K562 (cell line): ENCODE data around the gene SUPT3H. TPM values are rescaled to one million over a fixed set of nuclear protein-coding genes. Genes with fewer than 3 reads are reported as not detected.

ENCODE experiments used
- ATAC-seq: fragments of 200-7000 bp; cut with Tn5 transposase; 3 replicates; pipeline ENCODE4 v1.9.1; 2020; ENCODE audit warnings: moderate library complexity
- BruUV-seq: library from RNA; stranded (reverse); fragments of 400-500 nt; replicated peaks from 2 replicates; lab custom pipeline; 2021; lab: Mats Ljungman, UMichigan
- CTCF ChIA-PET: fragments of 300-600 bp; formaldehyde crosslinking; extraction: SDS; loops from one replicate; lab custom pipeline; 2021; ENCODE audit warnings: low intra/inter-chr PET ratio; lab: Yijun Ruan, JAX
- POLR2A ChIA-PET: fragments of 300-600, 350-650 bp; sonication (Branson Sonifier 250); formaldehyde crosslinking; extraction: SDS; loops from one replicate; lab custom pipeline; 2021; ENCODE audit warnings: antibody characterized with exemption, inconsistent platforms; lab: Yijun Ruan, JAX
- DNase-seq, 4 experiments: peaks; one replicate each; pipeline versions ENCODE4 v3.0.0 to v3.0.0-alpha.2; 2011 to 2018; ENCODE audit warnings: low spot score in 3 of 4, mixed read lengths in 3 of 4; ENCODE audit errors: extremely low read depth in 1 of 4
- FAIRE-seq: peaks from 2 replicates; lab custom pipeline; 2011; peaks lifted over from hg19 to GRCh38; lab: Jason Lieb, UNC
- H2AFZ ChIP-seq: 2 replicates; pipeline ENCODE4 v1.6.0; 2011; ENCODE audit warnings: low read depth, low read length, control low read depth, inconsistent platforms
- H3K27ac ChIP-seq: fragments of 200-600 bp; 3 replicates; pipeline ENCODE4 v1.8.0; 2011; ENCODE audit warnings: low read depth, mild to moderate bottlenecking, control low read depth, inconsistent platforms, low read length, moderate library complexity, mixed read lengths; ENCODE audit errors: extremely low read depth
- H3K27me3 ChIP-seq, 2 experiments: fragments of 300-600 bp in 1 of 2; 2 replicates in 1 of 2; 3 replicates in 1 of 2; pipeline versions ENCODE4 v1.6.0 to v1.8.0; 2011; ENCODE audit warnings: inconsistent platforms in 2 of 2, low read length in 2 of 2, mild to moderate bottlenecking in 1 of 2, mixed read lengths in 1 of 2, moderate library complexity in 1 of 2; ENCODE audit not compliant: control insufficient read depth in 2 of 2, insufficient read depth in 2 of 2
- H3K36me3 ChIP-seq: fragments of 300-600 bp; 3 replicates; pipeline ENCODE4 v1.8.0; 2011; ENCODE audit warnings: mild to moderate bottlenecking, low read length, inconsistent platforms; ENCODE audit not compliant: control insufficient read depth, insufficient read depth
- H3K4me1 ChIP-seq, 2 experiments: fragments of 200-600 bp in 1 of 2; replicated peaks in 1 of 2; 2 replicates in 1 of 2; 3 replicates in 1 of 2; pipeline versions ENCODE4 v1.5.1 to v1.8.0; 2011; ENCODE audit warnings: inconsistent platforms in 2 of 2, low read length in 2 of 2, mild to moderate bottlenecking in 1 of 2, mixed read lengths in 1 of 2, moderate library complexity in 1 of 2; ENCODE audit not compliant: control insufficient read depth in 2 of 2, insufficient read depth in 2 of 2
- H3K4me2 ChIP-seq: 2 replicates; pipeline ENCODE4 v1.6.1; 2011; ENCODE audit warnings: low read length, control low read depth, inconsistent platforms, mixed read lengths; ENCODE audit not compliant: insufficient read depth
- H3K4me3 ChIP-seq: fragments of 200-600 bp; sonication (generic), shearing (Covaris generic); 2 replicates; pipeline ENCODE4 v1.5.1; 2016; ENCODE audit warnings: control low read depth, inconsistent platforms
- H3K79me2 ChIP-seq: fragments of 200-600 bp; 3 replicates; pipeline ENCODE4 v1.8.0; 2011; ENCODE audit warnings: low read length, inconsistent platforms; ENCODE audit not compliant: control insufficient read depth, insufficient read depth
- H3K9ac ChIP-seq, 2 experiments: 2 replicates each; pipeline versions ENCODE4 v1.6.0 to v1.6.1; 2011; ENCODE audit warnings: low read depth in 2 of 2, low read length in 2 of 2, control low read depth in 1 of 2, inconsistent platforms in 1 of 2, mild to moderate bottlenecking in 1 of 2, mixed read lengths in 1 of 2; ENCODE audit not compliant: insufficient read depth in 1 of 2
- H3K9me1 ChIP-seq: one replicate; pipeline ENCODE4 v1.6.0; 2011; ENCODE audit warnings: inconsistent platforms, mild to moderate bottlenecking, low read length, moderate library complexity; ENCODE audit not compliant: control insufficient read depth, insufficient read depth
- H3K9me3 ChIP-seq: replicated peaks from 2 replicates; pipeline ENCODE4 v1.5.1; 2011; ENCODE audit warnings: low read depth, low read length, inconsistent platforms; ENCODE audit not compliant: control insufficient read depth, insufficient read depth
- H4K20me1 ChIP-seq: replicated peaks from 2 replicates; pipeline ENCODE4 v1.6.1; 2011; ENCODE audit warnings: low read length, inconsistent platforms, mixed read lengths; ENCODE audit not compliant: control insufficient read depth, insufficient read depth
- CEBPB ChIP-seq: fragments of 450-650 bp; IDR thresholded peaks from 2 replicates; pipeline ENCODE4 v1.6.1; 2016; ENCODE audit warnings: missing genetic modification characterization, missing compliant biosample characterization
- EGR1 ChIP-seq: fragments of 450-650 bp; conservative IDR thresholded peaks from 2 replicates; pipeline ENCODE4 v1.6.1; 2017; ENCODE audit warnings: mild to moderate bottlenecking
- FOXJ3 ChIP-seq: sonication (generic); formaldehyde crosslinking; IDR thresholded peaks from 2 replicates; pipeline ENCODE4 v1.4.0; 2020; ENCODE audit warnings: mild to moderate bottlenecking, missing genetic modification reagents
- HDAC8 ChIP-seq: fragments of 450-650 bp; IDR thresholded peaks from 2 replicates; pipeline ENCODE4 v1.6.1; 2016; ENCODE audit warnings: mild to moderate bottlenecking, missing genetic modification characterization, moderate library complexity, missing compliant biosample characterization
- HOMEZ ChIP-seq: fragments of 250-450 bp; sonication (Bioruptor Pico); IDR thresholded peaks from 2 replicates; pipeline ENCODE4 v1.4.0; 2020; ENCODE audit warnings: mild to moderate bottlenecking, moderate library complexity
- NBN ChIP-seq: fragments of 450-650 bp; IDR thresholded peaks from 2 replicates; pipeline ENCODE4 v1.6.1; 2016; ENCODE audit warnings: low read depth, mild to moderate bottlenecking
- NR2C1 ChIP-seq, 2 experiments: fragments of 450-650 bp; IDR thresholded peaks; 2 replicates each; pipeline ENCODE4 v1.6.1; 2017; ENCODE audit warnings: mild to moderate bottlenecking in 2 of 2, antibody characterized with exemption in 1 of 2, inconsistent platforms in 1 of 2, missing compliant biosample characterization in 1 of 2, missing genetic modification characterization in 1 of 2
- PKNOX1 ChIP-seq: fragments of 450-650 bp; IDR thresholded peaks from 2 replicates; pipeline ENCODE4 v1.6.1; 2016
- ZNF146 ChIP-seq: IDR thresholded peaks from one replicate; pipeline ENCODE4 v1.6.1; 2018; ENCODE audit warnings: missing compliant biosample characterization; ENCODE audit not compliant: unreplicated experiment
- ZNF316 ChIP-seq: fragments of 450-650 bp; IDR thresholded peaks from 2 replicates; pipeline ENCODE4 v1.6.1; 2016
- WGBS: fragments of 100-300 bp; shearing (Covaris generic); methylation state at CpG from one replicate; pipeline ENCODE4 v1.1.6; 2016; ENCODE audit warnings: low coverage, mixed read lengths; ENCODE audit not compliant: insufficient coverage; ENCODE audit errors: missing lambda C conversion rate; 5-methylcytosine and 5-hydroxymethylcytosine counted together
- in situ Hi-C: fragments of 300-500 bp; cut with MboI; formaldehyde crosslinking; loops from 4 replicates; pipeline ENCODE4 v1.15.0; 2018; ENCODE audit warnings: inconsistent platforms, mixed read lengths
- intact Hi-C: fragments of 100-400 bp; cut with micrococcal nuclease; formaldehyde crosslinking; loops from 2 replicates; pipeline ENCODE4 v1.14.2; 2022
- polyA plus RNA-seq, 8 experiments: library from polyadenylated mRNA; depleted of rRNA in 4 of 8; stranded (reverse) in 5 of 8; unstranded in 3 of 8; fragments of >200 nt; fragmentation: Nextera tagmentation in 2 of 8; fragmentation: Illumina TruSeq in 1 of 8; extraction: Ambion mirVana in 2 of 8; extraction: Trizol in 1 of 8; gene quantifications; 2 replicates each; pipeline versions ENCODE4 v1.2.1 to v1.2.3, GENCODE V29; 2011 to 2014; ENCODE audit warnings: inconsistent platforms in 1 of 8, missing spikeins in 1 of 8
- total RNA-seq, 7 experiments: library from RNA; depleted of rRNA in 6 of 7; stranded (reverse); fragments of >200 nt in 6 of 7; fragmentation: Illumina TruSeq in 2 of 7; extraction: Trizol in 2 of 7; gene quantifications; 2 replicates each; pipeline versions ENCODE4 v1.2.1 to v1.2.3, GENCODE V29; 2011 to 2021; ENCODE audit warnings: low replicate concordance in 1 of 7

SUPT3H gene
- total and polyA plus RNA-seq, 9 of the 15 experiments (the other 6 are each of a cell fraction or from before 2014, with no cell fraction given): 7.2 to 16.3 (median 11.9) TPM

GRCh38 chr6:45094831-45095230, 282.9 kb downstream of the SUPT3H start (continued):
- TF ChIP-seq HOMEZ (CRISPR knock-in tag) (no peak), EGR1 (no peak), NBN (no peak), ZNF146 (no peak), CEBPB (tag) (no peak), HDAC8 (no peak), FOXJ3 (CRISPR knock-in tag) (no peak)
- TF ChIP-seq, all 486 proteins: peak for 0

GRCh38 chr6:45092135-45092534, 285.6 kb downstream of the SUPT3H start:
- no peaks in the 10 kb centered on the region for H3K27me3 ChIP-seq
- WGBS: 69% methylated on average over 3 of the region's 3 CpGs

More at GRCh38 chr6:45092135-45092534, 285.6 kb downstream of the SUPT3H start:
- in situ Hi-C loops (no loop called here), intact Hi-C loops (no loop called here)
- ATAC-seq: no peak
- Histone ChIP-seq H3K4me3 (no peak overlapping the region), H3K9me3 (no peaks in the 10 kb centered on the region), H4K20me1 (no peaks in the 10 kb centered on the region), H3K4me2 (no peak overlapping the region), H3K9me1 (no peaks in the 10 kb centered on the region), H3K27ac (no peak overlapping the region), H3K36me3 (no peaks in the 10 kb centered on the region), H3K9ac (no peak overlapping the region), H3K4me1 (no peaks in the 10 kb centered on the region), H2AFZ (no peak overlapping the region), H3K79me2 (no peaks in the 10 kb centered on the region)
- DNase-seq: no peak
- no peak for TF ChIP-seq NR2C1 (IDR thresholded peaks at IDR 0.05)
- no peak for TF ChIP-seq NR2C1 (tag; IDR thresholded peaks at IDR 0.05)
- no peak for TF ChIP-seq PKNOX1
- TF ChIP-seq ZNF316: peak; percentile 26; the same call in 1 of the 2 replicates
- ChIA-PET CTCF (no interaction called here), POLR2A (no interaction called here)
- FAIRE-seq: no peak
- BruUV-seq: no TSS peak
